CD4-positive, alpha-beta T cell treated with Interleukin-12 subunit alpha and Interleukin-12 subunit beta, for 1 hour (primary cell): ENCODE data around the gene CXCL5.
"Not testable (repeated sequence)": the region's sequence is repeated elsewhere in the genome, so short reads cannot be mapped to it uniquely, and the experiment has no call there.

Source experiments
- DNase-seq: peaks from one replicate; pipeline ENCODE4 v3.0.0-alpha.2; 2020

Gene CXCL5

GRCh38 chr4:74014332-74014731 is 15.9 kb upstream of the CXCL5 start:
- no peak for DNase-seq

GRCh38 chr4:74013264-74013663 is 14.8 kb upstream of the CXCL5 start:
- DNase-seq, result no peak

- DNase-seq, result no peak
Observed at GRCh38 chr4:74012130-74012529, 13.7 kb upstream of the CXCL5 start.

GRCh38 chr4:74009307-74009706 is 10.8 kb upstream of the CXCL5 start:
- DNase-seq, result no peak

- no peak for DNase-seq
Observed at GRCh38 chr4:74006009-74006476, 7.6 kb upstream of the CXCL5 start.

GRCh38 chr4:74005528-74005927 is 7.1 kb upstream of the CXCL5 start:
- no peak for DNase-seq

GRCh38 chr4:74004668-74005067 is 6.2 kb upstream of the CXCL5 start:
- no peak for DNase-seq

- no peak for DNase-seq
Observed at GRCh38 chr4:74000301-74000700, 1.8 kb upstream of the CXCL5 start.

- no peak for DNase-seq
Observed at GRCh38 chr4:73992050-73992449, 6.4 kb downstream of the CXCL5 start.

- DNase-seq, result no peak
Observed at GRCh38 chr4:73991742-73992000, 6.8 kb downstream of the CXCL5 start.

- no peak for DNase-seq
Observed at GRCh38 chr4:73990988-73991741, 7.3 kb downstream of the CXCL5 start.

- DNase-seq, result no peak
Observed at GRCh38 chr4:73989928-73990327, 8.5 kb downstream of the CXCL5 start.

- no peak for DNase-seq
Observed at GRCh38 chr4:73989031-73989430, 9.4 kb downstream of the CXCL5 start.

- no peak for DNase-seq
Observed at GRCh38 chr4:73988061-73988460, 10.4 kb downstream of the CXCL5 start, which contains the start of gene PPBP. Gene PPBP, minus strand, starts transcription at chr4:73988190. Its CDS starts 87 bp downstream, at chr4:73988103.

- DNase-seq, result no peak
Observed at GRCh38 chr4:73985528-73985852, 13.0 kb downstream of the CXCL5 start.

- DNase-seq, result no peak
Observed at GRCh38 chr4:73984736-73985527, 13.5 kb downstream of the CXCL5 start.

GRCh38 chr4:73981175-73981574 is 17.3 kb downstream of the CXCL5 start:
- not testable (repeated sequence) for DNase-seq

- no peak for DNase-seq
Observed at GRCh38 chr4:73979407-73979957, 19.0 kb downstream of the CXCL5 start.

GRCh38 chr4:73978886-73979285 is 19.6 kb downstream of the CXCL5 start:
- no peak for DNase-seq

- no peak for DNase-seq
Observed at GRCh38 chr4:73976716-73977115, 21.8 kb downstream of the CXCL5 start.

GRCh38 chr4:73976217-73976616 is 22.3 kb downstream of the CXCL5 start:
- DNase-seq, result no peak

GRCh38 chr4:73974352-73974751 is 24.1 kb downstream of the CXCL5 start:
- DNase-seq, result no peak

- DNase-seq, result no peak
Observed at GRCh38 chr4:73970945-73971344, 27.5 kb downstream of the CXCL5 start.

- DNase-seq, result no peak
Observed at GRCh38 chr4:73970011-73970410, 28.5 kb downstream of the CXCL5 start.
